GM12878 (cell line): ENCODE measurements around the gene ZNF385C. TPM values are rescaled to one million over a fixed set of nuclear protein-coding genes. Genes with fewer than 3 reads are reported as not detected.

Source experiments
- ATAC-seq: fragments of 200-7000 bp; cut with Tn5 transposase; 3 replicates; pipeline ENCODE4 v1.9.1; 2020; ENCODE audit warnings: mild to moderate bottlenecking, moderate library complexity
- BruUV-seq: library from RNA; stranded (reverse); fragments of 400-500 nt; replicated peaks from 2 replicates; lab custom pipeline; 2021; lab: Mats Ljungman, UMichigan
- CTCF ChIA-PET: fragments of 300-600 bp; sonication (Branson Sonifier 250); formaldehyde crosslinking; extraction: SDS; loops from one replicate; lab custom pipeline; 2021; ENCODE audit warnings: inconsistent platforms; lab: Yijun Ruan, JAX
- POLR2A ChIA-PET: fragments of 350-600 bp; formaldehyde crosslinking; extraction: SDS; loops from one replicate; lab custom pipeline; 2021; ENCODE audit warnings: inconsistent platforms; lab: Charles Lee
- RAD21 ChIA-PET: fragments of 300-600 bp; sonication (Branson Sonifier 250); formaldehyde crosslinking; loops from one replicate; lab custom pipeline; 2023; ENCODE audit warnings: antibody characterized with exemption; ENCODE audit not compliant: unreplicated experiment; lab: Charles Lee
- SMC1A ChIA-PET: fragments of 300-600 bp; sonication (Branson Sonifier 250); formaldehyde crosslinking; loops from one replicate; lab custom pipeline; 2023; ENCODE audit not compliant: unreplicated experiment, uncharacterized antibody; lab: Charles Lee
- DNase-seq: peaks from one replicate; pipeline ENCODE4 v3.0.0-alpha.2; 2011; ENCODE audit warnings: low read depth, low spot score
- FAIRE-seq: peaks from 3 replicates; lab custom pipeline; 2011; peaks lifted over from hg19 to GRCh38; lab: Jason Lieb, UNC
- H2AFZ ChIP-seq: 2 replicates; pipeline ENCODE4 v1.6.0; 2011; ENCODE audit warnings: low read depth, low read length, control low read depth; ENCODE audit not compliant: control insufficient read depth
- H3K27ac ChIP-seq: 2 replicates; pipeline ENCODE4 v1.5.1; 2011; ENCODE audit warnings: control low read depth; ENCODE audit not compliant: control insufficient read depth, insufficient read depth
- H3K27me3 ChIP-seq, 2 experiments: replicated peaks in 1 of 2; 2 replicates each; pipeline versions ENCODE4 v1.6.0 to v1.6.1; 2011; ENCODE audit warnings: low read length in 1 of 2; ENCODE audit not compliant: control insufficient read depth in 2 of 2, insufficient read depth in 2 of 2
- H3K36me3 ChIP-seq, 2 experiments: 2 replicates each; pipeline ENCODE4 v1.5.1; 2011; ENCODE audit warnings: low read length in 1 of 2; ENCODE audit not compliant: control insufficient read depth in 2 of 2, insufficient read depth in 2 of 2
- H3K4me1 ChIP-seq: 2 replicates; pipeline ENCODE4 v1.6.1; 2011; ENCODE audit warnings: mild to moderate bottlenecking, low read length, moderate library complexity, mixed read lengths; ENCODE audit not compliant: control insufficient read depth, insufficient read depth
- H3K4me2 ChIP-seq: 2 replicates; pipeline ENCODE4 v1.6.0; 2011; ENCODE audit warnings: control low read depth; ENCODE audit not compliant: control insufficient read depth, insufficient read depth
- H3K4me3 ChIP-seq: fragments of 200-600 bp; sonication (generic); 2 replicates; pipeline ENCODE4 v1.5.1; 2016
- H3K79me2 ChIP-seq: 2 replicates; pipeline ENCODE4 v1.6.0; 2011; ENCODE audit warnings: low read length; ENCODE audit not compliant: control insufficient read depth, insufficient read depth
- H3K9ac ChIP-seq: 2 replicates; pipeline ENCODE4 v1.8.0; 2011; ENCODE audit warnings: low read length, control low read depth, mixed read lengths; ENCODE audit not compliant: control insufficient read depth, insufficient read depth
- H3K9me3 ChIP-seq: replicated peaks from 3 replicates; pipeline ENCODE4 v1.5.1; 2011; ENCODE audit warnings: mild to moderate bottlenecking, low read length; ENCODE audit not compliant: control insufficient read depth, insufficient read depth
- H4K20me1 ChIP-seq: 2 replicates; pipeline ENCODE4 v1.6.0; 2011; ENCODE audit not compliant: control insufficient read depth, insufficient read depth
- ASH2L ChIP-seq: fragments of 300-600, 200-600 bp; sonication (generic); IDR thresholded peaks from 2 replicates; pipeline ENCODE4 v1.6.1; 2017; ENCODE audit warnings: low read depth, mild to moderate bottlenecking, borderline replicate concordance
- CBFB ChIP-seq: IDR thresholded peaks from 2 replicates; pipeline ENCODE4 v1.6.1; 2016; ENCODE audit warnings: antibody characterized with exemption, low read depth
- CEBPZ ChIP-seq: fragments of 150-350 bp; IDR thresholded peaks from 2 replicates; pipeline ENCODE4 v1.6.1; 2016; ENCODE audit warnings: low read depth, low read length
- CHD4 ChIP-seq: fragments of 200-600 bp; sonication (generic); IDR thresholded peaks from 2 replicates; pipeline ENCODE4 v1.6.1; 2016; ENCODE audit warnings: mild to moderate bottlenecking
- CREB1 ChIP-seq: IDR thresholded peaks from 2 replicates; pipeline ENCODE4 v1.6.1; 2012; ENCODE audit warnings: low read depth, mild to moderate bottlenecking, inconsistent platforms
- E2F4 ChIP-seq: IDR thresholded peaks from 2 replicates; pipeline ENCODE4 v1.6.1; 2012; ENCODE audit warnings: low read depth, low read length, improper control_type of control experiment
- EGR1 ChIP-seq, 2 experiments: IDR thresholded peaks; 1 replicate in 1 of 2; 2 replicates in 1 of 2; pipeline ENCODE4 v1.6.1; 2011 to 2012; ENCODE audit warnings: low read depth in 2 of 2, low read length in 2 of 2, borderline replicate concordance in 1 of 2, mild to moderate bottlenecking in 1 of 2, moderate library complexity in 1 of 2
- FOXK2 ChIP-seq: fragments of 450-650 bp; IDR thresholded peaks from 2 replicates; pipeline ENCODE4 v1.6.1; 2017; ENCODE audit warnings: mild to moderate bottlenecking, moderate library complexity
- KLF5 ChIP-seq: fragments of 450-650 bp; IDR thresholded peaks from 2 replicates; pipeline ENCODE4 v1.6.1; 2014; ENCODE audit warnings: mild to moderate bottlenecking; ENCODE audit not compliant: partially characterized antibody
- NBN ChIP-seq: fragments of 450-650 bp; IDR thresholded peaks from 2 replicates; pipeline ENCODE4 v1.6.1; 2016
- PML ChIP-seq: IDR thresholded peaks from 2 replicates; pipeline ENCODE4 v1.6.1; 2012; ENCODE audit warnings: low read length, inconsistent platforms
- POLR2A ChIP-seq: IDR thresholded peaks from 2 replicates; pipeline ENCODE4 v1.6.1; 2011; ENCODE audit warnings: low read depth, mild to moderate bottlenecking, low read length
- SMAD5 ChIP-seq: IDR thresholded peaks from 2 replicates; pipeline ENCODE4 v1.6.1; 2016; ENCODE audit warnings: antibody characterized with exemption, low read depth
- SP1 ChIP-seq: IDR thresholded peaks from one replicate; pipeline ENCODE4 v1.6.1; 2011; ENCODE audit warnings: low read depth, low read length
- TAF1 ChIP-seq: IDR thresholded peaks from 2 replicates; pipeline ENCODE4 v1.6.1; 2011; ENCODE audit warnings: mild to moderate bottlenecking, low read depth, low read length, borderline replicate concordance
- ZBED1 ChIP-seq: IDR thresholded peaks from 2 replicates; pipeline ENCODE4 v1.6.1; 2016; ENCODE audit warnings: borderline replicate concordance
- ZBTB11 ChIP-seq: fragments of 450-650 bp; formaldehyde crosslinking; IDR thresholded peaks from 2 replicates; pipeline ENCODE4 v1.5.0; 2022; ENCODE audit warnings: mild to moderate bottlenecking, missing genetic modification characterization
- WGBS: methylation state at CpG from one replicate; pipeline ENCODE4 v1.1.6; 2016; ENCODE audit warnings: low lambda C conversion rate; ENCODE audit not compliant: insufficient replicate concordance, insufficient coverage; ENCODE audit errors: missing lambda C conversion rate; 5-methylcytosine and 5-hydroxymethylcytosine counted together
- in situ Hi-C: fragments of 300-500 bp; cut with MboI; formaldehyde crosslinking; loops from 9 replicates; pipeline ENCODE4 v1.14.3; 2018; ENCODE audit warnings: mixed read lengths
- intact Hi-C: fragments of 100-400 bp; cut with micrococcal nuclease; formaldehyde crosslinking; loops from one replicate; pipeline ENCODE4 v1.14.2; 2022; ENCODE audit not compliant: unreplicated experiment
- polyA plus RNA-seq, 11 experiments: library from polyadenylated mRNA; depleted of rRNA in 4 of 11; unstranded in 6 of 11; stranded (reverse) in 5 of 11; fragments of >200 nt; fragmentation: Nextera tagmentation in 4 of 11; fragmentation: Illumina TruSeq in 1 of 11; extraction: Ambion mirVana in 4 of 11; extraction: Trizol in 1 of 11; gene quantifications; 1 replicate in 1 of 11; 2 replicates in 10 of 11; pipeline versions ENCODE4 v1.2.1 to v1.2.3, GENCODE V29; 2011 to 2016; ENCODE audit warnings: inconsistent platforms in 2 of 11, missing spikeins in 2 of 11, low read depth in 1 of 11
- total RNA-seq, 4 experiments: library from RNA; depleted of rRNA in 3 of 4; stranded (reverse); fragments of >200 nt in 3 of 4; fragmentation: Illumina TruSeq in 1 of 4; extraction: Trizol in 1 of 4; gene quantifications; 2 replicates each; pipeline versions ENCODE4 v1.2.1 to v1.2.3, GENCODE V29; 2013 to 2021

Gene ZNF385C
- total and polyA plus RNA-seq, 10 of the 15 experiments (the other 5 are each of a cell fraction or from before 2014, with no cell fraction given) = 0.06 to 0.20 (median 0.07) TPM; not detected in 5

GRCh38 chr17:42051013-42051400, 47.3 kb downstream of the ZNF385C start (continued):
- TF ChIP-seq SMAD5 (no peak), CHD4 (no peak), KLF5 (no peak), SP1 (no peak), CEBPZ (no peak)

GRCh38 chr17:42050393-42051012, 47.8 kb downstream of the ZNF385C start, which contains the start of gene C17orf113:
C17orf113 (minus strand) TSS chr17:42050601; CDS start chr17:42043376, 7,225 bp downstream.
- Histone ChIP-seq H3K9me3 (no peaks in the 10 kb centered on the region), H3K27me3 (peaks cover 4 to 5% of the 10 kb centered on the region in 2 experiments), H3K79me2 (no peaks in the 10 kb centered on the region), H3K27ac (no peak within 1 kb of the TSS), H3K9ac (peak within 1 kb of the TSS; percentile 7; the same call in 1 of the 2 replicates), H3K4me2 (peak within 1 kb of the TSS; percentile 89), H3K4me3 (peak within 1 kb of the TSS; percentile 52; the same call in 1 of the 2 replicates), H4K20me1 (no peaks in the 10 kb centered on the region), H3K36me3 (no peaks in the 10 kb centered on the region), H2AFZ (peak within 1 kb of the TSS; percentile 72), H3K4me1 (no peaks in the 10 kb centered on the region)
- 9% methylated on average over 49 of the region's 65 CpGs for WGBS
- ChIA-PET CTCF (interaction anchor here (1.0 to 1.6 kb wide), 6 partner anchors 14 to 87 kb away, joined by 3 to 5 read pairs (median 4); no protein-coding TSS in a partner anchor), RAD21 (no interaction called here), SMC1A (interaction anchor here (0.7 kb wide), 1 partner anchor 69 kb away, joined by 3 read pairs; no protein-coding TSS in a partner anchor), POLR2A (no interaction called here)
- intact Hi-C loops = no loop called here
- DNase-seq (no peak), FAIRE-seq (no peak), ATAC-seq (peak; percentile 94)
- no TSS peak for BruUV-seq
- in situ Hi-C loops = no loop called here
- TF ChIP-seq ZBED1 (no peak), TAF1 (no peak), ASH2L (no peak), FOXK2 (no peak), CREB1 (no peak), CBFB (no peak), EGR1 (IDR thresholded peaks at IDR 0.05; ENCODE audit: borderline replicate concordance in 1 of 2, low read depth in 2 of 2, low read length in 2 of 2) (peak in 1 of 2 experiments; percentile 39; a peak in 1 of 3 replicates), PML (no peak), E2F4 (no peak), NBN (no peak), ZBTB11 (CRISPR knock-in tag) (no peak), POLR2A (peak; percentile 78)
